GM21528 (cell line): ENCODE data around the gene C10orf90.

Experiments
- ATAC-seq: cut with Tn5 transposase; IDR thresholded peaks from one replicate; pipeline ENCODE4 v1.9.1; 2021; ENCODE audit warnings: mild to moderate bottlenecking, moderate library complexity; ENCODE audit not compliant: unreplicated experiment, low FRiP score

C10orf90 gene

DNA sequence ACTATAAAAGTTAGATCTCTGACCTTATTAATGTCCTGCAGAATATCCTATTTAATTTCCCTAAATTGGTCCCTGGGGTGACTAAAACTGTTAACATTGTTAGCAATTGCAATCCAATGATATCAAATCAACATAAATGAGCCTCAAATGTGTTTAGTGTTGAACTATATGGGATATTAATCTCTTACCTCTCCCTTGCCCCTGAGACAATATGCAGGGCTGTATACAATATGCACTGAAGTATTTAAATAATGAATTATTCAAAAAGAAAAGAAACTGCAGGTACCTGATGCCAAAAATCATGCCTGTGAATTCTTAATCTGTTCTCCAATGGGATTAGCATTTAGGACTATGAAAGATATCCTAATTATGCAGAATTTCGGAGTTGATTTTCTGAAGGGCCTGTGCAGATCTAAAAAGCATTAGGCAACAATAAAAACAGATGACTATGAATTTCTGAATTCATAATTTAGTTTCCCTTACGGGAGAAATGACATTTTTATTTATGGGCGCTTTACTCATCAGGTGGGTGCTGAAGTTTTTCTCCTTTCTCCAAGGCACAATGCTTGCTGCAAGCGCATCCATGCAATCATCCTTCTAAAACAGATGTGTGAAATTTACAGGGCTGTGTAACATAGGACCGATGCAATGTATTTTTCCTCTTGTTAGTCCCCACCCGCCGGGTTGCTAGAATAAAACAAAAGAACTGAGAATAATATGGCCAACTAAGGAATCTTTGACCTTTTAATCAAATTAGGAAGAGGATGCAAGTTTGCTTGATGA, 5.4 kb upstream of the C10orf90 start:
- ATAC-seq: no peak

- no peak for ATAC-seq
These were observed 4.4 kb upstream of the C10orf90 start for GRCh38 chr10:126674741-126675515.

- no peak for ATAC-seq
These were observed 3.1 kb upstream of the C10orf90 start for GRCh38 chr10:126673565-126673964.

- no peak for ATAC-seq
These were observed 996 bp upstream of the C10orf90 start for GRCh38 chr10:126671402-126671975.

- no peak for ATAC-seq
These were observed 385 bp upstream of the C10orf90 start for GRCh38 chr10:126670895-126671261.

DNA sequence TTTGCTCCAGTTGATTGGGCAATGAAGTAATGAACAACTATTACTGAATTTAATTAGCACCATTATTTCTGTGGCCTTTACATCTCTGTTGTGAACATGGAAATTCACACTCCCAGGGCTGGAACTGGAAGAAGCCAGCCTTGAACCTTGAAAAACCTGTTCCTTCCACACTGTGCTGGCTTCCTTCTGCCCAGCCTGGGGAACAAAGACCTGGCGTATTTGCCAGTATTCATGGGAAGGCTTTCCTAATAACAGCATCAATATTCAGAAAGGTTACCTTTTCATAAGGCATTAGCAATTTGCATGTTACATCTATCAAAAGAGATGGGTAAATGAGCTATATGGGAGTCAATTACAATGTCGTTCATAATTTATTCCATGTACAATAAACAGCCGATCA, 1.3 kb downstream of the C10orf90 start:
- no peak for ATAC-seq

DNA sequence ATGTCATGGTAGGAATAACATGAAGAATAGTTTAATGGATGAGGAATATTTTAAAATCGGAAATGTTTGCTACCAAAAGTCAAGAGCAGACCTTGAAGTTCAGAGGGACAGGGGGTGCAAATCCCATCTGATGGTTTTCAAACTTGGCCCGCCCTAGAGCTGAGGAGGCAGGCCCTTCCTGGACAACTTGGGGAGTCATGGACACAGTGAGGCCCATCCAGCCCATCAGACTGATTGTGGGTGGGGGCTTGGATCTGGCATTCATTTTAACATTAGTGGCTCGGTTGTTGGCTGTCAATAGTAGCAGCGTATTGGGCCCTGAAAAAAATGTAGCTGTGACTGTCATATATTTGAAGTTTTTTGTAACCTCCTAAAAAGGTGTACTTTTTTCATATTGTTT, 2.0 kb downstream of the C10orf90 start:
- ATAC-seq: no peak

GRCh38 chr10:126667568-126667967, 2.9 kb downstream of the C10orf90 start:
- ATAC-seq: no peak

DNA sequence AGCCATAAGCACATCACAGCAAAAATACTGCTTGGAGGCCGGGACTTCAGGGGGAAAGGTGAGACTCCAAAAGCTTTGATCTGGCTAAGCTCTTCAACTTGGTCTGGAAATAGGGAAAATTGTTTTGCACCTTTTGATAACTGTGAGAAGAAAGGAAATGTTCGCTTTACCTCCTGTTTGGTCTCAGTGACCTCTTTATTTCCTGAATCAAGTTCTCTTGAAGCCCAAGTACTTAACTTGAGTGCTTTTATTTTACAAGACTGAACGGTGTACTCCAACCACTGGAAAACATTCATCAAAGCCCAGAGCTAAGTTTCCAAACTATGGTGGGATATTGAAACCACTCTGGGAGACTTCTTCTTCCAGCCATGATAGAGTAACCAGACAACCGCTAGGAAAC, 5.3 kb downstream of the C10orf90 start:
- no peak for ATAC-seq

GRCh38 chr10:126663880-126664279, 6.6 kb downstream of the C10orf90 start:
- no peak for ATAC-seq

- ATAC-seq: no peak
These were observed 7.2 kb downstream of the C10orf90 start for GRCh38 chr10:126663328-126663727.

GRCh38 chr10:126661841-126662515, 8.5 kb downstream of the C10orf90 start:
- no peak for ATAC-seq

DNA sequence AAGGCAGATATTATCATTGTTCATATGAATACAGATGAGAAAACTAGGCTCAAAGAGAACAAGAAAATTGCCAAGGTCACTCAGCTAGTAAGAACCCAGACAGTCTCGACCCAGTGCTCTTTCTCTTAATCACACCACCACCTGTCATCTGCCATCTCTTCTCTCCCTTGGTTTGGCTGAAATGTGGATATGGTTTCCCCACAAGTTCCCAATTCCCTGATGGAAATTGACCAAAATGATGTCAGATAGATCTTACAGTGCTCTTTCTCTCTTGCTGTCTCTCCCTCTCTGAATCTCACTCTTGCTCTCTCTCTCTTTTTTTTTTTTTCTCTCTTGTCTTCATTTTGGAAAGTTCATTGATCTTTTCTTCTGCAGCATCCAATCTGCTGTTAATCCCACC, 9.1 kb downstream of the C10orf90 start:
- no peak for ATAC-seq

DNA sequence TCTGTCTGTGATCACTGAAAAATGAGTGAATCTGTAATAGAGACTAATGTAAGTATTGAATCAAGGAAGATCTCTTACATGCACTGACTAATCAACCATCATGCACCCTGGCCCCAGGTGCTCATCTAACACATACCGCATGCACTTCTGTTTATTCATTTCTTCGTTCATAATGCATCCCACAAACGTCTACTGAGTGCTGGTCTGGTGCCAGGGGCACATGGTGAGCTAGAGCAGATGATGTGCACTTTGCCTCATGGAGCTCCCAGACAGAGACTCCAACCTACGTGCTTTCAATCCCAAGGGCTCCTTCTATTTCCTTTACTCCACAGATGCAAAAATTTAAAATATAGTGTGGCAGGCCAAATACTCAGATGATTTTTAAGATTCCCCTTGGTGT, 10.7 kb downstream of the C10orf90 start:
- no peak for ATAC-seq

- ATAC-seq: no peak
These were observed 11.6 kb downstream of the C10orf90 start for GRCh38 chr10:126658928-126659327.

- ATAC-seq: no peak
These were observed 15.9 kb downstream of the C10orf90 start for GRCh38 chr10:126654579-126654978.

GRCh38 chr10:126651467-126651866, 19.0 kb downstream of the C10orf90 start:
- no peak for ATAC-seq

DNA sequence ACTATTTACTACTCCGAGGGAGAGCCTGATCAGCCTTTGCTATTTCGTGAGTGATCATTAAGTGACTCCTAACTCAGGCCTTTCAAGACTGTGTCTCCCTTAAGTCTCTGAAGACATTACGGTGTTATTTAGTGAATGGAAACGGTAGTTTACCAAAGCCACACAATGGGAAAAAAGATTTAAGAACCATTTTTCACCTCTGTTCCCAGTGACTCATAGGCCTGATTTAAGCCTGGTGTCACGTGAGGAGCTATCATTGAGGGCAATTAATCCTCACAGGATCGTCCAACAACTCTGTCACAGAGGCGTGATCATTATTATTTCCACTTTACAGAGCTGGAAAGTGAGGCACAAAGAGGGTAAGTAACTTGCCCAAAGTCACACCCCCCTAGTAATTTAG, 20.3 kb downstream of the C10orf90 start:
- no peak for ATAC-seq

DNA sequence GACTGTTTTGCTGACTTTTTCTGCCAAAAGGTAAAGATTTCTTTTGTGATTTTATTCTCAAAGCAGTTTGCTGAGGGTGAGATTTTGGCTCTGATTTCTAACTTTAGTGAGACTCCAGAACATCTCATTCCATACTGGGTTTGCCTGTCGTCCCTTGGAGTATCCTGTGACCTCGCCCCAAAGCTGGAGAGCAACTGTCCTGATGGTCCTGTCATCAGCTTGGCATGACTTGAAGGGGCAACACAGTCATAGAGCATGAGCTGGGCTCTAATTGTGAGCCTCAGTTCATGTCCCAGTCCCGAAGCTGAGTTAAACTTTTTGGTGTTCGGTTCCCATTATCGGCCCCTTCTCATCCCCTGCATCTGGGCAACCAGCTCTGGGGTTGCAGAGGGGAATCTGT, 23.4 kb downstream of the C10orf90 start:
- ATAC-seq: no peak

DNA sequence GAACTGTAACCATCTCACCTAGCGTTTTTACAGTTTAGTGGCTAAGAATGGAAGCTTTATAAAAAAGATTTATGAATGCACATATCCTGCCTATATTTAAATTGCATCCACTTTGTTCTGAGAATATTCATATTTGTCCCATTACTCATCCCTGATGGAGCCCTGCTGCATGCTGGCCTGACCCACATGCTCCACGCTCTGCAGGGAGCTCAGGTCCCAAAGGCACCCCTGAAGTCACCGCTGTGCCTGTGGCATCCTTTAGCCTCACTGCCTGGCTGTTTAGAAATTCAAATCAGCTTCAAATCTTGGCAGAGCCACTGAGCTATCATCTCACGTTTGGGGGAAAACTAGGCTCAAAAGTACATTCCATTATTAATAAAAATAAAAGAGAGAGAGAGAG, 24.4 kb downstream of the C10orf90 start:
- no peak for ATAC-seq

- no peak for ATAC-seq
These were observed 30.1 kb downstream of the C10orf90 start for GRCh38 chr10:126640401-126640800.
